ENCODE measurements around the gene ZNF514. TPM values are rescaled to one million over a fixed set of nuclear protein-coding genes. Genes with fewer than 3 reads are reported as not detected.
A peak's percentile ranks its signal among the peaks of the same experiment; 100 is the strongest.

Gene ZNF514
- total RNA-seq, 2 experiments from 2014 or later = 7.1 to 8.6 TPM

- Mint-ChIP-seq H3K27me3 (no peaks in the 10 kb centered on the region), H3K9me3 (peaks cover 3% of the 10 kb centered on the region), H3K36me3 (peaks cover 39% of the 10 kb centered on the region), H3K27ac (peak within 1 kb of the TSS; percentile 94), H3K4me3 (peak within 1 kb of the TSS; percentile 99), H3K4me1 (peaks cover 20% of the 10 kb centered on the region)
- DNase-seq = peak; percentile 95
These were observed 5.9 kb upstream of the ZNF514 start, which contains the start of gene ZNF2 for GRCh38 chr2:95165371-95166064. ZNF2 (plus strand) TSS chr2:95165809; CDS start chr2:95176227, 10,418 bp downstream.

DNA sequence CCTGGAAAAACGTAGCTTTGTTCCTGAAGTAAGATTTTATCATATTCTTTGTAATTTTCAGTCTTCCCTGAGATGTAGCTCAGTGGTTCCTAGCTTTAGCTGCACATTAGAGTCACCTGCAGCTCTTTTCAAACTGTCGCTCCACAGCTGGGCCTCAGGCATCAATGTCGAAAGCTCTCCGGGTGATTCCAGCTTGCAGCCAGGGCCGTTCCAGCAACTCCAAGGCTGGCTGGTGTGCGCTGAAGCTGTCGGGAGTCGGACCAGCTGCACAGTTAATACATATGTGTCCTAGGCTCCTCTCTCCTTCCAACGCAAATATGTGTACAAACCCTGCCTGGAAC is 5.4 kb upstream of the ZNF514 start:
- no peaks in the 10 kb centered on the region for H3K27me3 Mint-ChIP-seq

GRCh38 chr2:95158891-95159619 is 593 bp downstream of the ZNF514 start:
- Mint-ChIP-seq H3K36me3 (peaks cover 52% of the 10 kb centered on the region), H3K27ac (peak overlapping the region; percentile 63), H3K27me3 (no peaks in the 10 kb centered on the region), H3K4me3 (peak overlapping the region; percentile 80), H3K4me1 (peaks cover 9% of the 10 kb centered on the region), H3K9me3 (peaks cover 17% of the 10 kb centered on the region)
- peak; percentile 38 for DNase-seq

More for the DNA sequence above, 5.4 kb upstream of the ZNF514 start:
- no peak for DNase-seq
- Mint-ChIP-seq H3K4me3 (peak overlapping the region; percentile 99), H3K36me3 (peaks cover 38% of the 10 kb centered on the region), H3K4me1 (peaks cover 20% of the 10 kb centered on the region), H3K9me3 (peaks cover 3% of the 10 kb centered on the region), H3K27ac (peak overlapping the region; percentile 94)

- Mint-ChIP-seq H3K27ac (no peak overlapping the region), H3K36me3 (peaks cover 58% of the 10 kb centered on the region), H3K27me3 (no peaks in the 10 kb centered on the region), H3K4me3 (peak overlapping the region; percentile 80), H3K9me3 (peaks cover 22% of the 10 kb centered on the region), H3K4me1 (peaks cover 5% of the 10 kb centered on the region)
- DNase-seq = no peak
These were observed 1.2 kb downstream of the ZNF514 start for GRCh38 chr2:95158441-95158840.

DNA sequence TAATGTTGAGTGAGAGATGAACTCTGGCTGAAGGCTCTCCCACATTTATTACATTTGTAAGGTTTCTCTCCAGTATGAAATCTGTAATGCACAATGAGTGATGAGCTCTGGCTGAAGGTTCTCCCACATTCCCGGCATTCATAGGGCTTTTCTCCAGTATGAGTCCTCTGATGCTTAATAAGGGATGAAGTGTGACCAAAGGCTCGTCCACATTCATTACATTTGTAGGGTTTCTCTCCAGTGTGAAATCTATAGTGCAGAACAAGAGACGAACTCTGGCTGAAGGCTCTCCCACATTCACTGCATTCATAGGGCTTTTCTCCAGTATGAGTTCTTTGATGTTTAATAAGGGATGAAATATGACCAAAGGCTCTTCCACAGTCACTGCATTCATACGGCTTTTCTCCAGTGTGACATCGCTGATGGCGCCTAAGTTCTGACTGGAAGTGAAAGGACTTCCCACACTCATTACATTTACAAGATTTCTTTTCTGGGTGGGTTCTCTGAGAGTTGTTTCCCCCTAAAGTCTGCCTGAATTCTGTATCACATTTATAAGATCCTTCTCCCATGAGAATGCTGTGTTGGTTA is 10.2 kb downstream of the ZNF514 start:
- Mint-ChIP-seq H3K36me3 (peaks cover 93% of the 10 kb centered on the region), H3K9me3 (peaks cover 75% of the 10 kb centered on the region), H3K4me1 (no peaks in the 10 kb centered on the region), H3K4me3 (no peak overlapping the region), H3K27me3 (no peaks in the 10 kb centered on the region), H3K27ac (no peak overlapping the region)
- no peak for DNase-seq

DNA sequence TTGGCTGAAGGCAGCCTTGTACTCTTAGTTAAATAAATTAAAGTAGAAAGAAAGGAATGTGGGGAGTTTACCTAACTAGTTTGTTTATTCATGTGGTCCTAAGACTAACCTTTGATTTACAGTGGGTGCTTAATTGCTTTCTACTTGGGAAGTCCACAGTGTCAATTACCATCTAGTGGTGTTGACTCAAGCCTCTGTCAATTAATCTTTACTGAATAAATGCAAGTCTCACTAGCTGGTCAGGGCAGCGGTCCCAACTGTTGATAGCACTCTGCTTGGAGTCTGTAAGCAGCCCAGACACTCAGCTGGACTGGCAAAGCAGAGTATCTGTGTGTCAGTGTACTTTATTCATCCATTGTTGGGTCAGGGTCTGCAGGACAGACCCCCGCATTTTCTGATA is 15.8 kb downstream of the ZNF514 start:
- Mint-ChIP-seq H3K4me3 (no peak overlapping the region), H3K27me3 (no peaks in the 10 kb centered on the region), H3K4me1 (no peaks in the 10 kb centered on the region), H3K27ac (no peak overlapping the region), H3K36me3 (peaks cover 71% of the 10 kb centered on the region), H3K9me3 (peaks cover 74% of the 10 kb centered on the region)
- no peak for DNase-seq

DNA sequence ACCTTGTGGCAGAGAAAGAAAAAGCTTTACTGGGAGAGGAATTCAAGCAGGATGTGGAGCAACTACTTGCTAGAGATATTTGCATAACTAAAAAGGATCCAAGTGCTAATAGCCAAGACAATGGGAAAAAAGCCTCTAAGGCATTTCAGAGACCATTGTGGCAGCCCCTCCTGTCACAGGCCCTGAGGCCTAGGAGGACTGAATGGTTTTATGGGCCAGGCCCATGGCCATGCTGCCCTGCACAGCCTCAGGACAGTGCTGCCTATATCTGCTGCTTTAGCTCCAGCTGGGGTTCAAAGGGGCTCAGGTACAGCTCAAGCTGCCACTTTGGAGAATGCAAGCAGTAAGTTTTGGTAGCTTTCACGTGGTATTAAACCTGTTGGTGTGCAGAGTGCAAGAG is 20.9 kb downstream of the ZNF514 start:
- peaks cover 51% of the 10 kb centered on the region for H3K36me3 Mint-ChIP-seq
- H3K9me3 Mint-ChIP-seq = peaks cover 58% of the 10 kb centered on the region
- H3K27me3 Mint-ChIP-seq = no peaks in the 10 kb centered on the region
- no peak overlapping the region for H3K27ac Mint-ChIP-seq
- no peaks in the 10 kb centered on the region for H3K4me1 Mint-ChIP-seq
- H3K4me3 Mint-ChIP-seq = no peak overlapping the region
- DNase-seq = no peak

DNA sequence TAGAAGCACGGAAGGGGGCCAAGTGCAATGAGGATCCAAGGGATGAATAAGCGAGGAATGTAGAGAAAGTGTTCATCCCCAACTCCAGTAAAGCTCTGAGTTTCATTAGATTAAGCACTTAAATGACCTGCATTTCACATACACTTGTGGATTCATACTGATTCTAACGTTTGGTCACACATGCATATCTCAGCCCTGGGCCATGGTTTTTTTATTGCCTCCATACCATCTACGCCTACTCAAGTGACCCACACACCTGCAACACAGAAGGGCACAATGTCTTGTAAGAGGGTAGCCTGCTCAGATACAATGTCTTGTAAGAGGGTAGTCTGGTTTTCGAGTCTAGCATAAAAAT is 37.5 kb downstream of the ZNF514 start:
- Mint-ChIP-seq H3K36me3 (peaks cover 22% of the 10 kb centered on the region), H3K4me3 (peak overlapping the region; percentile 89), H3K27ac (peak overlapping the region; percentile 95), H3K9me3 (no peaks in the 10 kb centered on the region), H3K4me1 (peaks cover 38% of the 10 kb centered on the region), H3K27me3 (no peaks in the 10 kb centered on the region)
- no peak for DNase-seq

GRCh38 chr2:95121407-95122196 is 38.0 kb downstream of the ZNF514 start, which contains the start of gene MRPS5:
MRPS5 (minus strand) TSS chr2:95121808; CDS start chr2:95121791, 17 bp downstream.
- H3K27ac Mint-ChIP-seq = peak within 1 kb of the TSS; percentile 95
- no peaks in the 10 kb centered on the region for H3K9me3 Mint-ChIP-seq
- DNase-seq = peak; percentile 90
- H3K27me3 Mint-ChIP-seq = no peaks in the 10 kb centered on the region
- peak within 1 kb of the TSS; percentile 89 for H3K4me3 Mint-ChIP-seq
- peaks cover 40% of the 10 kb centered on the region for H3K4me1 Mint-ChIP-seq
- peaks cover 23% of the 10 kb centered on the region for H3K36me3 Mint-ChIP-seq

DNA sequence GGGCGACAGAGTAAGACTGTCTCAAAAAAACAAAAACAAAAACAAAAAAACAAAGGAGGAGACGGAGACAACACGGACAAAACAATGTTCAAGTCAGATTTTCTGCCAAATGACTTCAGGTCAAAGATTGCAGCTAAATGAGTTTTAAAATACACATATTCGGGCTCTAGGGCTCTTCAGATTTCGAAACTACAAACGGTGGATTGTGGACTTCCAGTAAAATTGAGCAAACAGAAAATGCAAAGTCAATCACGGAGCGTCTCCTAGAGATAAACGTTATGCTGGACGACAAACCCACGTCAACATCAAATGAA is 38.6 kb downstream of the ZNF514 start:
- peaks cover 41% of the 10 kb centered on the region for H3K4me1 Mint-ChIP-seq
- peak overlapping the region; percentile 89 for H3K4me3 Mint-ChIP-seq
- DNase-seq = no peak
- peaks cover 23% of the 10 kb centered on the region for H3K36me3 Mint-ChIP-seq
- no peaks in the 10 kb centered on the region for H3K27me3 Mint-ChIP-seq
- peak overlapping the region; percentile 95 for H3K27ac Mint-ChIP-seq
- no peaks in the 10 kb centered on the region for H3K9me3 Mint-ChIP-seq

DNA sequence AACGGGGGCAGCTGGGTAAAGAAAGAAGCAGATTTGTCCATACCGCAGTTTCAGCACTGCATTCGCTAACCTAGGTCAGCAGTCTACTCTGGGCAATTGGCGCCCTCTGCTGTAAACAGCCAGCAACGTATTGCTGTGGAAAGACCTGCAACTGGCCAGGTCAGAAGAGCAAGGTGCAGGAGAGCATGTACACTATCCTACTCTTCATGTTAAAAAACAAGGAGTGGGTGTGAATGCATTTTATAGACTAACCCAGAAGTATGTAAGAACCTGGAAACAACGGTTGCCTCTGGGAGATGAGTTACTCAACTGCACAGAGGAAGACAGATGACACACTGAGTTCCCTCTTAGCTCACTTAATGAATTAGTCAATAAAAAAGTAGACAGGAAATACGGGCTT is 44.2 kb downstream of the ZNF514 start:
- no peak overlapping the region for H3K4me3 Mint-ChIP-seq
- no peak overlapping the region for H3K27ac Mint-ChIP-seq
- peaks cover 38% of the 10 kb centered on the region for H3K36me3 Mint-ChIP-seq

DNA sequence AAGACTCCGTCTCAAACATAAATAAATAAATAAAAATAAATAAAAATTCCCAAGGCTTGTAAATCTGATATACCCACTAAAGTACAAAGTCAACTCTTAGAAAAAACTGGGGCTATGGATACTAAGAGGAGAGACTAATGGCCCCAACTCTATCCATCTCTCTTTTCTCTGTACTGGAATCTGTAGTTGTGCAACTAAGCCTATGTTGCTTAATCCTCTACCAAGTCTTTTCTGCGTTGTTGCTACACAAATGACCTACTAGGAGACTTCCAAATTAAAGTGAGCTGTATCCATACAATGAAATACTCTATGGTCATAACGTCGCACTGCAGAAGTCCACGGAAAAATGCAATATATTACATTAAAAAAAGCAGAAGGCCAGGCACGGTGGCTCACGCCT is 46.2 kb downstream of the ZNF514 start:
- H3K4me1 Mint-ChIP-seq = peaks cover 20% of the 10 kb centered on the region
- no peak overlapping the region for H3K4me3 Mint-ChIP-seq
- H3K9me3 Mint-ChIP-seq = no peaks in the 10 kb centered on the region
- no peaks in the 10 kb centered on the region for H3K27me3 Mint-ChIP-seq
- H3K27ac Mint-ChIP-seq = no peak overlapping the region
- DNase-seq = no peak
- H3K36me3 Mint-ChIP-seq = peaks cover 28% of the 10 kb centered on the region

More for the DNA sequence above, 44.2 kb downstream of the ZNF514 start:
- Mint-ChIP-seq H3K9me3 (no peaks in the 10 kb centered on the region), H3K27me3 (no peaks in the 10 kb centered on the region), H3K4me1 (peaks cover 39% of the 10 kb centered on the region)
- peak; percentile 67 for DNase-seq

- H3K27ac Mint-ChIP-seq = no peak overlapping the region
- H3K4me1 Mint-ChIP-seq = peaks cover 5% of the 10 kb centered on the region
- no peaks in the 10 kb centered on the region for H3K9me3 Mint-ChIP-seq
- H3K4me3 Mint-ChIP-seq = no peak overlapping the region
- H3K27me3 Mint-ChIP-seq = no peaks in the 10 kb centered on the region
- H3K36me3 Mint-ChIP-seq = peaks cover 44% of the 10 kb centered on the region
- DNase-seq = no peak
These were observed 49.3 kb downstream of the ZNF514 start for GRCh38 chr2:95110395-95110794.

DNA sequence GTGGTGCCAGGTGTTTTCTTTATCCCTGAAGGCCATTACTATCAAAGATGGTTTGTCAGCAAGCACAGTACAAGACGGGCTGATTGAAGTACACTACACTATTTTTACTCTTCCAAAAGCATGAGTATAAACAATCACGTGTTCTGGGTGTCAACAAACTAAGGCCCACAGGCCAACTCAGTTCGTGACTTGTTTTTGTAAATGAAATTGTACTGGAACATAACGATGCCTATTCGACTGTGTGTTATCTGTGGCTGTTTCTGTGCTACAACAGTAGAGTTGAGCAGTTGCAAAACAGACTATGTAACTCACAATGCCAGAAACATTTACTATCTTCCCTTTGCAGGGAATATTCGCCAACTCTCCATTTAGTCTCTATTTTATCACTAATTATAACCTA is 50.4 kb downstream of the ZNF514 start:
- no peak for DNase-seq
- Mint-ChIP-seq H3K27me3 (no peaks in the 10 kb centered on the region), H3K9me3 (no peaks in the 10 kb centered on the region), H3K36me3 (peaks cover 41% of the 10 kb centered on the region), H3K4me3 (no peak overlapping the region), H3K4me1 (peaks cover 2% of the 10 kb centered on the region), H3K27ac (no peak overlapping the region)

DNA sequence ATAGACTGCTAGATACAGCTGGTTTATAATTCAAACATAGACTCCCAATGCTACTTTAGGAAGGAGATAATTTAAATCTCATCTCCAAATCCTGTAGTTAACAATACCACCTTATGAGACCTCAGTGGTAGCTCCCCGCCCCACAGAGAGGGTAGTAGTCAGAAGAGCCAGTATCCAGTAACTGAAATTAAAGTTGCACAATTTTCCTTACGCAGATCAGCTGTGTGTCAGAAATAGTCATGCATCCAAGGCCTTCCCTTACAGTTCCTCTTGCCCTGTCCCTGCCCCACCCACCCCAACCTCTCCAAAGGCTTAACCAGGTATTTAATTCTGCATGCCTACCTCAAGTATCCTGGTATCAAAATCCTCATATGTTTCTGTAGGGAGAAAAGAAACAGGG is 53.6 kb downstream of the ZNF514 start:
- no peak for DNase-seq
- peaks cover 2% of the 10 kb centered on the region for H3K4me1 Mint-ChIP-seq
- H3K4me3 Mint-ChIP-seq = no peak overlapping the region
- peaks cover 40% of the 10 kb centered on the region for H3K36me3 Mint-ChIP-seq
- H3K27me3 Mint-ChIP-seq = no peaks in the 10 kb centered on the region
- no peak overlapping the region for H3K27ac Mint-ChIP-seq
- no peaks in the 10 kb centered on the region for H3K9me3 Mint-ChIP-seq

Data from activated naive CD8-positive, alpha-beta T cell treated with anti-CD3 and anti-CD28 coated beads for 36 hours (primary cell).